ENCODE measurements around the gene CLK4. TPM values are rescaled to one million over a fixed set of nuclear protein-coding genes. Genes with fewer than 3 reads are reported as not detected.

The CLK4 gene
- total RNA-seq, 2 experiments from 2014 or later: 15.6 to 16.8 TPM

- DNase-seq: no peak
- no peak overlapping the region for H3K4me3 Mint-ChIP-seq
- no peaks in the 10 kb centered on the region for H3K4me1 Mint-ChIP-seq
- no peak overlapping the region for H3K27ac Mint-ChIP-seq
- no peaks in the 10 kb centered on the region for H3K9me3 Mint-ChIP-seq
- peaks cover 44% of the 10 kb centered on the region for H3K27me3 Mint-ChIP-seq
- no peaks in the 10 kb centered on the region for H3K36me3 Mint-ChIP-seq
Observed at GRCh38 chr5:178583279-178583678, 43.6 kb downstream of the CLK4 start.

- Mint-ChIP-seq H3K4me1 (no peaks in the 10 kb centered on the region), H3K9me3 (no peaks in the 10 kb centered on the region), H3K36me3 (no peaks in the 10 kb centered on the region)
Observed at GRCh38 chr5:178582291-178582690, 44.6 kb downstream of the CLK4 start.

GRCh38 chr5:178581621-178582020 is 45.2 kb downstream of the CLK4 start:
- H3K36me3 Mint-ChIP-seq: no peaks in the 10 kb centered on the region
- H3K27ac Mint-ChIP-seq: no peak overlapping the region
- H3K9me3 Mint-ChIP-seq: no peaks in the 10 kb centered on the region
- no peaks in the 10 kb centered on the region for H3K4me1 Mint-ChIP-seq
- no peak overlapping the region for H3K4me3 Mint-ChIP-seq
- H3K27me3 Mint-ChIP-seq: peaks cover 37% of the 10 kb centered on the region
- DNase-seq: no peak

More at GRCh38 chr5:178582291-178582690, 44.6 kb downstream of the CLK4 start:
- Mint-ChIP-seq H3K4me3 (no peak overlapping the region), H3K27me3 (peaks cover 40% of the 10 kb centered on the region), H3K27ac (no peak overlapping the region)
- DNase-seq: no peak

- H3K36me3 Mint-ChIP-seq: no peaks in the 10 kb centered on the region
- H3K27ac Mint-ChIP-seq: no peak overlapping the region
- no peaks in the 10 kb centered on the region for H3K9me3 Mint-ChIP-seq
- DNase-seq: no peak
- H3K27me3 Mint-ChIP-seq: peaks cover 36% of the 10 kb centered on the region
- no peak overlapping the region for H3K4me3 Mint-ChIP-seq
- no peaks in the 10 kb centered on the region for H3K4me1 Mint-ChIP-seq
Observed at GRCh38 chr5:178580271-178580955, 46.4 kb downstream of the CLK4 start.

- H3K27me3 Mint-ChIP-seq: peaks cover 48% of the 10 kb centered on the region
- H3K27ac Mint-ChIP-seq: no peak overlapping the region
- no peak overlapping the region for H3K4me3 Mint-ChIP-seq
Observed at GRCh38 chr5:178577944-178578343, 48.9 kb downstream of the CLK4 start.

GRCh38 chr5:178577376-178577839 is 49.4 kb downstream of the CLK4 start:
- H3K4me1 Mint-ChIP-seq: no peaks in the 10 kb centered on the region
- no peak for DNase-seq
- H3K4me3 Mint-ChIP-seq: no peak overlapping the region
- H3K27ac Mint-ChIP-seq: no peak overlapping the region
- H3K9me3 Mint-ChIP-seq: no peaks in the 10 kb centered on the region
- no peaks in the 10 kb centered on the region for H3K36me3 Mint-ChIP-seq
- peaks cover 52% of the 10 kb centered on the region for H3K27me3 Mint-ChIP-seq

More at GRCh38 chr5:178577944-178578343, 48.9 kb downstream of the CLK4 start:
- no peaks in the 10 kb centered on the region for H3K36me3 Mint-ChIP-seq
- no peak for DNase-seq
- no peaks in the 10 kb centered on the region for H3K9me3 Mint-ChIP-seq
- no peaks in the 10 kb centered on the region for H3K4me1 Mint-ChIP-seq

GRCh38 chr5:178576591-178577351 is 50.1 kb downstream of the CLK4 start:
- no peaks in the 10 kb centered on the region for H3K36me3 Mint-ChIP-seq
- H3K4me3 Mint-ChIP-seq: no peak overlapping the region
- no peaks in the 10 kb centered on the region for H3K4me1 Mint-ChIP-seq
- H3K9me3 Mint-ChIP-seq: peaks cover 4% of the 10 kb centered on the region
- no peak for DNase-seq
- H3K27ac Mint-ChIP-seq: no peak overlapping the region
- peaks cover 57% of the 10 kb centered on the region for H3K27me3 Mint-ChIP-seq

- Mint-ChIP-seq H3K36me3 (no peaks in the 10 kb centered on the region), H3K27me3 (peaks cover 57% of the 10 kb centered on the region), H3K4me1 (no peaks in the 10 kb centered on the region), H3K27ac (no peak overlapping the region), H3K9me3 (peaks cover 4% of the 10 kb centered on the region), H3K4me3 (no peak overlapping the region)
- DNase-seq: no peak
Observed at GRCh38 chr5:178573216-178573615, 53.6 kb downstream of the CLK4 start.

- H3K27ac Mint-ChIP-seq: no peak overlapping the region
- H3K36me3 Mint-ChIP-seq: no peaks in the 10 kb centered on the region
- H3K27me3 Mint-ChIP-seq: peaks cover 52% of the 10 kb centered on the region
- H3K9me3 Mint-ChIP-seq: peaks cover 4% of the 10 kb centered on the region
- H3K4me3 Mint-ChIP-seq: no peak overlapping the region
- H3K4me1 Mint-ChIP-seq: no peaks in the 10 kb centered on the region
- DNase-seq: no peak
Observed at GRCh38 chr5:178572617-178573016, 54.2 kb downstream of the CLK4 start.

- H3K4me1 Mint-ChIP-seq: no peaks in the 10 kb centered on the region
- DNase-seq: no peak
- H3K4me3 Mint-ChIP-seq: no peak overlapping the region
- no peak overlapping the region for H3K27ac Mint-ChIP-seq
- peaks cover 43% of the 10 kb centered on the region for H3K27me3 Mint-ChIP-seq
- H3K9me3 Mint-ChIP-seq: peaks cover 4% of the 10 kb centered on the region
- no peaks in the 10 kb centered on the region for H3K36me3 Mint-ChIP-seq
Observed at GRCh38 chr5:178569485-178569884, 57.4 kb downstream of the CLK4 start.

- Mint-ChIP-seq H3K4me3 (no peak overlapping the region), H3K4me1 (peaks cover 2% of the 10 kb centered on the region), H3K9me3 (no peaks in the 10 kb centered on the region), H3K27me3 (peaks cover 29% of the 10 kb centered on the region), H3K36me3 (peaks cover 2% of the 10 kb centered on the region), H3K27ac (no peak overlapping the region)
- no peak for DNase-seq
Observed at GRCh38 chr5:178564811-178565550, 61.9 kb downstream of the CLK4 start.

GRCh38 chr5:178564397-178564796 is 62.5 kb downstream of the CLK4 start:
- no peak overlapping the region for H3K27ac Mint-ChIP-seq
- H3K4me1 Mint-ChIP-seq: peaks cover 2% of the 10 kb centered on the region
- peaks cover 29% of the 10 kb centered on the region for H3K27me3 Mint-ChIP-seq
- H3K9me3 Mint-ChIP-seq: no peaks in the 10 kb centered on the region
- peaks cover 2% of the 10 kb centered on the region for H3K36me3 Mint-ChIP-seq
- H3K4me3 Mint-ChIP-seq: no peak overlapping the region
- DNase-seq: no peak

GRCh38 chr5:178563621-178564020 is 63.2 kb downstream of the CLK4 start:
- H3K9me3 Mint-ChIP-seq: no peaks in the 10 kb centered on the region

GRCh38 chr5:178561746-178562264 is 65.0 kb downstream of the CLK4 start:
- Mint-ChIP-seq H3K27me3 (peaks cover 29% of the 10 kb centered on the region), H3K27ac (no peak overlapping the region), H3K4me1 (peaks cover 2% of the 10 kb centered on the region), H3K36me3 (peaks cover 2% of the 10 kb centered on the region), H3K4me3 (no peak overlapping the region), H3K9me3 (no peaks in the 10 kb centered on the region)
- no peak for DNase-seq

More at GRCh38 chr5:178563621-178564020, 63.2 kb downstream of the CLK4 start:
- DNase-seq: no peak
- Mint-ChIP-seq H3K4me3 (no peak overlapping the region), H3K4me1 (peaks cover 2% of the 10 kb centered on the region), H3K27ac (no peak overlapping the region), H3K27me3 (peaks cover 25% of the 10 kb centered on the region), H3K36me3 (peaks cover 2% of the 10 kb centered on the region)

GRCh38 chr5:178560911-178561310 is 65.9 kb downstream of the CLK4 start:
- H3K4me3 Mint-ChIP-seq: no peak overlapping the region
- DNase-seq: no peak
- peaks cover 2% of the 10 kb centered on the region for H3K36me3 Mint-ChIP-seq
- no peak overlapping the region for H3K27ac Mint-ChIP-seq
- H3K4me1 Mint-ChIP-seq: peaks cover 2% of the 10 kb centered on the region
- no peaks in the 10 kb centered on the region for H3K9me3 Mint-ChIP-seq
- peaks cover 27% of the 10 kb centered on the region for H3K27me3 Mint-ChIP-seq
